Measurements from ENCODE around the gene IGF2BP3.

IGF2BP3 gene

GRCh38 chr7:23468526-23469149 is 1.7 kb downstream of the IGF2BP3 start:
- TF ChIP-seq CTCF (IDR thresholded peaks at IDR 0.05): no peak

DNA sequence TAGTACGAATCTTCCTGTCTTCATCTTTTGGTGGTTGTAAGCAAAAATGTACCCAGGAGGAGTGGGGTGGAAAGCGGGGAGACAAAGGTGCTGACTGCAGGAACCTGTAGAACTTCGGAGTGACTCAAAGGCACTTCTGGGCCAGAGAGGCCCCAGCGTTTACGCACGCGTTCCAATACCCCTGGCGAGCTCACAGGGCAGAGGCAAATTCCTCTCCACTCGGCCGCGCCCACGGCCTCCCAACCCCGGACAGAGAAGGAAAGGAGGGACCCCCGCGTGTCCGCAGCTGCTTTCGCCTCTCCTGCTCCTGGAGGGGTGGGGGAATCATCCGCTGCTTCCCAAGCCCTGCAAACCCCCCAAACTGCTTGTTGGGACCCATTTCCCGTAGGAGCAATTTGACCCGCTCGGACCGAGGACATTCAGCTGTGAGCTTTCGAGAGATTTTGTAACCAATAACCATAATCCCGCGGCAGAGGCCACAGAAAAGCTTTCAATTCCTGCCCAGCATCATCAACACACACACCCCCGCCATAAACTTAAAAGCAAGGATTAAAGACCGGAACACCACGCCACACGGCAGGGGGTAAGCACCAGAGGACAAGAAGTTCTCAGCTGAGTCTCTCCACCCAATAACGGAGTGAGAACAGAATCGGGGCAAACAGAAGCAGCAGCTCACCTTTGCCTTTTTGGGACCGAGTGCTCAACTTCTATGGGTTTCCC is 2.3 kb downstream of the IGF2BP3 start:
- no peak for TF ChIP-seq CTCF (IDR thresholded peaks at IDR 0.05)

DNA sequence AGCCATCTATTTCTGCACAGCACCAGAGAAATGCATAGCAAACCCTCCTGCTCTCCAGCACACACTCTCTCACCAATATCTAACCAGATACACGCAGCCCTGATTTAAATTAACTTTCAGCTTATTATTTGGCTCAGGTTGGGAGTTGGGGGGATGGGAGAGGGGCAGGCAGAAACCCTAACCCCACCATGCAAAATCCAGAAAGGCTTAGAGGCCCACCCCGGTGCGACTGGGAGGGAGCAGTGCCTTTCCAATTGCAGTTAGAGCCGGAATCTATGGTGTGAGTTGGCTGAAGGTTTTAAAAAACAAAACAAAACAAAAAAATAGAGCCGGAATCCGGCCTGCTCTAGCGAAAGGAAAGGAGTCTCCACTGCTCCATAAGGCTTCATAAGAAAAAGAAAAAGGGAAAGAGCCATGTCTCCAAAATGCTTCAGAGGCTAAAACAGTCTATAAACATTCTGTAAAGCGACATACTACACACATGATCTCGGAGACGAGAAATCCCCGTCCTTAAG is 2.9 kb downstream of the IGF2BP3 start:
- TF ChIP-seq CTCF (IDR thresholded peaks at IDR 0.05): no peak

DNA sequence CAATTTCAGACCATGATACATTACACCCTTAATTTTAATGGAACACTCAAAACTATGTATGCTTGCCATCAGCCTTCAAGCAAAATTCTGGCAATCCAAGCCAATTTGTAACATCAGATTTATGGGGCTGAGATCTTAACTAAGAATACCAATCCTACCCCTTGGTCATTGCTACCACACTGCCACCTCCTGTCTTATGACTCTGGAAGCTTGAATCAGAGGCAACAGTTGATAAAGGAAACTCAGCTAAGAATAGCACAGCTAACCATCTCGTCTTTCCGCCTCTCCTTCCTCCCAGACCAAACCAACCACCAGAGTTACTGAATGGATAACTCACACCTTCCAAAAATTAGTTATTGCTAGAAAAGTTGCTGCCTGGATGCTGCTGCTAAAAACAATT is 7.4 kb downstream of the IGF2BP3 start:
- peak; percentile 32; the same call in 1 of the 2 replicates for TF ChIP-seq CTCF (IDR thresholded peaks at IDR 0.05)

DNA sequence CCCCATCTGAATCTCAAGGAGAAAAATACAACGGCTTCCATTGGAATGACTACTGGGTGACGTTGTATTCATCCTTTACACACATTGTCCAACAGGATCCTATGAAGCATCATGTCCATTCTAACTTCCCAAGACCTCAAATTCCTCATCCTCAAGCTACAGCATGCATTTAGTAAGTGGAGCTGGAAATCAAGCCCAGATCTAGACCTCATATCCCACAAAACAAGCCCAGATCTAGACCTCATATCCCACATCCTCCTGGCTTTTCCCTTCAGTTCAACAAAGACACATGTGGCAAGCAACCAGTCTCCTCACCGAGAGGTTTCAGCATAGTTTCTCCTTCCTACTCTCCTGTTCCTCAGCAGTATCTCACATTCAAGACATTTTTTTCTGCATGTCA is 12.2 kb downstream of the IGF2BP3 start:
- TF ChIP-seq CTCF (IDR thresholded peaks at IDR 0.05): no peak

GRCh38 chr7:23456093-23456492 is 14.2 kb downstream of the IGF2BP3 start:
- TF ChIP-seq CTCF (IDR thresholded peaks at IDR 0.05): no peak

DNA sequence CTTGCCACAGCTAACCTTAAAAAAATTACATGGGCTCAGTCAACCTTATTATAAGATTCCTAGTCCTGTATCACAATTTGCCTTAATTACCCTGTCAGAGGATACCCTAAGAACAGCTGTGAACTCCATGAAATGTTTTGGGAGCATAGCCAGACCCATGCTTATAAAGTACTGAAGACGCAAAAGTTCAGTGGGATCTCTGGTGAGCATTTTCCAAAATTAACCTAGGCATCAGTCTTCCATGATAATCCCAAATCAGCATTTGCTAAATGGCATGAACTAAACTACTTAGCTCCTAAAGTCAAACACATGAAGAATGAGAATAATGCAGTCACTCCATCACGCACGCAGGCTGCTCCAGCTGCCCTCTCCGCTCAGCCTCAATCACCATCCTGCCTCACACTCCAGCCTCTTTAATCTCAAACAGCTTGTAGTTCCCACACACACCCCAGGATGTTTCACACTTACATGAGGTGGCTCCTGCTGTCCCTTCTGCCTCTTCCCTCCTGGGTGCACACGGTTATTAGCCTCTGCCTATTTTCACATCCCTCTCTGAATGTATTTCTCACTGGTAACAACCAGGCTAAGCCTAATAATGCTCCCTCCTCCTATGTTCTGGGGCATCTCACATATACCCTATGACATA is 15.3 kb downstream of the IGF2BP3 start:
- no peak for TF ChIP-seq CTCF (IDR thresholded peaks at IDR 0.05)
